ENCODE measurements around the gene GDPD5. TPM values are rescaled to one million over a fixed set of nuclear protein-coding genes. Genes with fewer than 3 reads are reported as not detected.

Gene GDPD5
- total and polyA plus RNA-seq, 9 of the 15 experiments (the other 6 are each of a cell fraction or from before 2014, with no cell fraction given), result 0.32 to 27.3 (median 8.0) TPM

- no peak for TF ChIP-seq SAP30 (IDR thresholded peaks at IDR 0.05; ENCODE audit: borderline replicate concordance, insufficient read depth, low read depth, low read length, poor library complexity, severe bottlenecking)
- TF ChIP-seq ZNF707 (CRISPR knock-in tag; conservative IDR thresholded peaks at IDR 0.05), result no peak
- TF ChIP-seq ILK (tag; IDR thresholded peaks at IDR 0.05; ENCODE audit: borderline replicate concordance, low read depth), result no peak
- no peak for TF ChIP-seq DMBX1 (CRISPR knock-in tag; IDR thresholded peaks at IDR 0.05; ENCODE audit: borderline replicate concordance)
- TF ChIP-seq AFF1 (IDR thresholded peaks at IDR 0.05; ENCODE audit: low read depth in 1 of 2, partially characterized antibody in 2 of 2), result no peak
- TF ChIP-seq GTF2B (IDR thresholded peaks at IDR 0.05; ENCODE audit: extremely low read depth, insufficient read length), result no peak
- TF ChIP-seq ZNF12 (CRISPR knock-in tag; IDR thresholded peaks at IDR 0.05), result no peak
- peak in 1 of 2 experiments; percentile 47; a peak in 1 of 4 replicates for TF ChIP-seq TEAD1 (CRISPR knock-in tag; IDR thresholded peaks at IDR 0.05)
- no peak for TF ChIP-seq ZNF644 (tag; IDR thresholded peaks at IDR 0.05; ENCODE audit: low read depth)
- TF ChIP-seq CSDE1 (IDR thresholded peaks at IDR 0.05), result no peak; a peak in 1 of 4 replicates
- TF ChIP-seq TAF7 (tag; IDR thresholded peaks at IDR 0.05), result no peak
- TF ChIP-seq TCF7L2 (IDR thresholded peaks at IDR 0.05; ENCODE audit: low read depth, low read length), result no peak
- TF ChIP-seq SMARCB1 (IDR thresholded peaks at IDR 0.05; ENCODE audit: insufficient read length, low read depth), result no peak
- TF ChIP-seq ETS1 (conservative IDR thresholded peaks at IDR 0.05; ENCODE audit: control insufficient read depth, low read depth, low read length), result no peak
- no peak for TF ChIP-seq NFATC3 (IDR thresholded peaks at IDR 0.05)
- TF ChIP-seq RB1 (IDR thresholded peaks at IDR 0.05; ENCODE audit: low read depth), result no peak
- peak; percentile 19; the same call in 1 of the 2 replicates for TF ChIP-seq MAFG (tag; conservative IDR thresholded peaks at IDR 0.05)
- TF ChIP-seq STAT5B (CRISPR knock-in tag; IDR thresholded peaks at IDR 0.05), result no peak
Measured at GRCh38 chr11:75536786-75537641, 11.3 kb upstream of the GDPD5 start (continued).
